ENCODE measurements around the gene LRRC37A3. TPM values are rescaled to one million over a fixed set of nuclear protein-coding genes. Genes with fewer than 3 reads are reported as not detected.
"Not testable (repeated sequence)": the region's sequence is repeated elsewhere in the genome, so short reads cannot be mapped to it uniquely, and the experiment has no call there.

Gene LRRC37A3
- total and polyA plus RNA-seq, 2 of the 13 experiments (the other 11 are each of a cell fraction or from before 2014, with no cell fraction given), result 0.62 to 1.1 TPM

DNA sequence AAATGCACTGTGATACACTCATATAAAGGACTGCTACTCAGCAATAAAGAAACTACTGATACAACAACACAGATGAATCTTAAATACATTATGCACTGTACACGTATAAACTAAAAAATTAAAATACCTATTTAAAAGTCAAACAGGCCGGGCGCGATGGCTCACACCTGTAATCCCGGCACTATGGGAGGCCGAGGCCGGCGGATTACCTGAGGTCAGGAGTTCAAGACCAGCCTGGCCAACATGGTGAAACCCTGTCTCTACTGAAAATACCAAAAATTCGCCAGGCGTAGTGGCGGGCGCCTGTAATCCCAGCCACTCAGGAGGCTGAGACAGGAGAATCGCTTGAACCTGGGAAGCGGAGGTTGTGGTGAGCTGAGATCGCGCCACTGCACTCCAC is 1.7 kb downstream of the LRRC37A3 start:
- intact Hi-C loops (cut with micrococcal nuclease; ENCODE audit: unreplicated experiment); H3K27ac ChIP-seq (ENCODE audit: extremely low read length, insufficient read depth, low read length); H3K9me3 ChIP-seq (ENCODE audit: low read length); DNase-seq (ENCODE audit: low spot score); H3K36me3 ChIP-seq (replicated peaks in 1 of 2; ENCODE audit: control insufficient read depth in 1 of 2, insufficient read depth in 2 of 2, low read length in 2 of 2); H3K79me2 ChIP-seq (ENCODE audit: insufficient read depth, low read length); H2AFZ ChIP-seq (ENCODE audit: low read length); FAIRE-seq; POLR2A ChIA-PET; CTCF ChIA-PET (ENCODE audit: low intra/inter-chr PET ratio, low total read pairs); BruUV-seq (replicated peaks); in situ Hi-C loops (cut with HindIII; ENCODE audit: extremely low pct_ligation_motif_present, low pct_unique_long_range_greater_than_20kb); ATAC-seq; H3K4me3 ChIP-seq (replicated peaks in 1 of 3; ENCODE audit: insufficient read depth in 1 of 3, low read depth in 2 of 3, low read length in 3 of 3); H3K27me3 ChIP-seq (ENCODE audit: control insufficient read depth in 1 of 2, insufficient read depth in 2 of 2, low read length in 2 of 2); H3K4me2 ChIP-seq (ENCODE audit: low read depth, low read length); H4K20me1 ChIP-seq (ENCODE audit: insufficient read depth, low read length); H3K9ac ChIP-seq (ENCODE audit: insufficient read depth, low read depth, low read length): not testable (repeated sequence)
- WGBS (ENCODE audit: low lambda C conversion rate), result 96% methylated on average over 16 of the region's 16 CpGs
- TF ChIP-seq, protein P1, sequence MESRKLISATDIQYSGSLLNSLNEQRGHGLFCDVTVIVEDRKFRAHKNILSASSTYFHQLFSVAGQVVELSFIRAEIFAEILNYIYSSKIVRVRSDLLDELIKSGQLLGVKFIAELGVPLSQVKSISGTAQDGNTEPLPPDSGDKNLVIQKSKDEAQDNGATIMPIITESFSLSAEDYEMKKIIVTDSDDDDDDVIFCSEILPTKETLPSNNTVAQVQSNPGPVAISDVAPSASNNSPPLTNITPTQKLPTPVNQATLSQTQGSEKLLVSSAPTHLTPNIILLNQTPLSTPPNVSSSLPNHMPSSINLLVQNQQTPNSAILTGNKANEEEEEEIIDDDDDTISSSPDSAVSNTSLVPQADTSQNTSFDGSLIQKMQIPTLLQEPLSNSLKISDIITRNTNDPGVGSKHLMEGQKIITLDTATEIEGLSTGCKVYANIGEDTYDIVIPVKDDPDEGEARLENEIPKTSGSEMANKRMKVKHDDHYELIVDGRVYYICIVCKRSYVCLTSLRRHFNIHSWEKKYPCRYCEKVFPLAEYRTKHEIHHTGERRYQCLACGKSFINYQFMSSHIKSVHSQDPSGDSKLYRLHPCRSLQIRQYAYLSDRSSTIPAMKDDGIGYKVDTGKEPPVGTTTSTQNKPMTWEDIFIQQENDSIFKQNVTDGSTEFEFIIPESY (CRISPR knock-in tag; IDR thresholded peaks at IDR 0.05), result peak; percentile 44; the same call in 1 of the 2 replicates
- peaks cover 14% of the 10 kb centered on the region for H3K4me1 ChIP-seq (ENCODE audit: insufficient read depth, low read length)

DNA sequence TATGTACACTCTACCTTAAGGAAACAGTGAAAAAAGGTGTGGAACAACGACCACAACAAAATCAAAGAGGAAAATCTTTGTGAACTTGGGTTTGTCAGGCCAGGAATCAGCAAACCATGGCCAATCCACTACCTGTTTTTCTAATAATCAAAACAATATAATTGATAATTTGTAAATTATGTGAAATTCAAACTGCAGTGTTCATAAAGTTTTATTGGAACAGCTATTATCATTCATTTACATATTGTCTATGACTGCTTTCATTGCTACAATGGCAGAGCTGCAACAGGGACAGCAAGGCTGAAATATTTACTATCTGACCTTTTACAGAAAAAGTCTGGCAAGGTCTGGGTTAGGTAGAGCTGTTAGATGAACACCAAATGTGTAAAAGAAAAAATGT is 4.0 kb downstream of the LRRC37A3 start:
- H3K27me3 ChIP-seq (ENCODE audit: control insufficient read depth in 1 of 2, insufficient read depth in 2 of 2, low read length in 2 of 2); POLR2A ChIA-PET; H3K9me3 ChIP-seq (ENCODE audit: low read length); H3K4me2 ChIP-seq (ENCODE audit: low read depth, low read length); H3K9ac ChIP-seq (ENCODE audit: insufficient read depth, low read depth, low read length); FAIRE-seq; H3K4me1 ChIP-seq (ENCODE audit: insufficient read depth, low read length); H4K20me1 ChIP-seq (ENCODE audit: insufficient read depth, low read length); H3K36me3 ChIP-seq (replicated peaks in 1 of 2; ENCODE audit: control insufficient read depth in 1 of 2, insufficient read depth in 2 of 2, low read length in 2 of 2); H3K27ac ChIP-seq (ENCODE audit: extremely low read length, insufficient read depth, low read length); DNase-seq (ENCODE audit: low spot score); CTCF ChIA-PET (ENCODE audit: low intra/inter-chr PET ratio, low total read pairs); H2AFZ ChIP-seq (ENCODE audit: low read length); ATAC-seq; H3K4me3 ChIP-seq (replicated peaks in 1 of 3; ENCODE audit: insufficient read depth in 1 of 3, low read depth in 2 of 3, low read length in 3 of 3); intact Hi-C loops (cut with micrococcal nuclease; ENCODE audit: unreplicated experiment); in situ Hi-C loops (cut with HindIII; ENCODE audit: extremely low pct_ligation_motif_present, low pct_unique_long_range_greater_than_20kb); BruUV-seq (replicated peaks); H3K79me2 ChIP-seq (ENCODE audit: insufficient read depth, low read length): not testable (repeated sequence)
- 87% methylated on average over 1 of the region's 1 CpG for WGBS (ENCODE audit: low lambda C conversion rate)

DNA sequence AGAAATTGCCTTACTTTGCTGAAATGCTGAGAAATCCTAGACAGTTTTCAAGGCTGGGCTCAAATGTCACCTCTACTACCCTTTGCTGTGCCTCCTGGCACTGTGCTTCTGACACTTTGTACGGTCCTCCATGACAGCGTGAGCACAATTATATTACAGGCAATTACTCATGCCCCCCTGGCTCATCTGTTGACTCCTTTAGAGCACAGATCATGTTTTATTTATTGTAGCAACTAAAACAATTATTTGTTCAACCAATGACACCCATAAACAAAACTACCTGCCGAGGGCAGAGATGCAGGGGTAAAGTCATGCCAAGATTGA is 9.1 kb downstream of the LRRC37A3 start:
- H3K9ac ChIP-seq (ENCODE audit: insufficient read depth, low read depth, low read length); H3K4me3 ChIP-seq (replicated peaks in 1 of 3; ENCODE audit: insufficient read depth in 1 of 3, low read depth in 2 of 3, low read length in 3 of 3); in situ Hi-C loops (cut with HindIII; ENCODE audit: extremely low pct_ligation_motif_present, low pct_unique_long_range_greater_than_20kb); ATAC-seq; H3K9me3 ChIP-seq (ENCODE audit: low read length); H3K4me1 ChIP-seq (ENCODE audit: insufficient read depth, low read length); H3K4me2 ChIP-seq (ENCODE audit: low read depth, low read length); H4K20me1 ChIP-seq (ENCODE audit: insufficient read depth, low read length); DNase-seq (ENCODE audit: low spot score); H3K36me3 ChIP-seq (replicated peaks in 1 of 2; ENCODE audit: control insufficient read depth in 1 of 2, insufficient read depth in 2 of 2, low read length in 2 of 2); intact Hi-C loops (cut with micrococcal nuclease; ENCODE audit: unreplicated experiment); CTCF ChIA-PET (ENCODE audit: low intra/inter-chr PET ratio, low total read pairs); FAIRE-seq; H2AFZ ChIP-seq (ENCODE audit: low read length); BruUV-seq (replicated peaks); H3K27me3 ChIP-seq (ENCODE audit: control insufficient read depth in 1 of 2, insufficient read depth in 2 of 2, low read length in 2 of 2); H3K27ac ChIP-seq (ENCODE audit: extremely low read length, insufficient read depth, low read length); H3K79me2 ChIP-seq (ENCODE audit: insufficient read depth, low read length); POLR2A ChIA-PET: not testable (repeated sequence)
- WGBS (ENCODE audit: low lambda C conversion rate), result 99% methylated on average over 3 of the region's 3 CpGs

DNA sequence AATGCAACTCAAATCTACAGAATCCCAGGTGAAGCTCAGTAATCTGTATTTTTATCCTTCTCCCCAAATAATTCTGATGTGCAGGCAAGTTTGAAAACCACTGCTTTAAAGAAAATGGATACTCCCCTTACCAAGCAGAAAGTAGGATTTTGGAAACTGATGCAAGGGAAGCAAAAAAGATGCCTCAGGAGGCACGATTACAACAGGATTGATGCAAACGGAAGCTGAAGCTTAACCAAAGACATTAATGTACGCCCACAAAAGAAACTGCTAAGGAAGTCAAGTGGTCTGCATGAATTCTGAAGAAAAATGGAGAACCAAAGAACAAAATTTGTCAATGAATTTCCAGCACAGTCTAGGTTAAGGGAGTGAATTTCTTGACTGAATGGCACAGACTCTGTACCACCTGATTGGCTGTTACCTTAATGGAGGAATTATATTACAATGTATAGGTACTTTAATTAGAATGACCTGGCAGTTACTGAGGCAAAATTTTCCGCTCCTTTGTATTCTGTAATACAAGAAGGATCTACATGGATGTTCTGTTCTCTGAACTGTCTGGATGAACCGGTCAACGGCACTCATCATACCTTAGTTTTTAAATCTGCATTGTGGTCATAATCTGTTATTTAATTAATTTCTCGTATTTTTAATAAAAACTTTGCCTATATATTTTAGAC is 9.6 kb downstream of the LRRC37A3 start:
- DNase-seq (ENCODE audit: low spot score); H3K4me1 ChIP-seq (ENCODE audit: insufficient read depth, low read length); in situ Hi-C loops (cut with HindIII; ENCODE audit: extremely low pct_ligation_motif_present, low pct_unique_long_range_greater_than_20kb); H3K9me3 ChIP-seq (ENCODE audit: low read length); H3K4me3 ChIP-seq (replicated peaks in 1 of 3; ENCODE audit: insufficient read depth in 1 of 3, low read depth in 2 of 3, low read length in 3 of 3); H3K27ac ChIP-seq (ENCODE audit: extremely low read length, insufficient read depth, low read length); H3K9ac ChIP-seq (ENCODE audit: insufficient read depth, low read depth, low read length); H4K20me1 ChIP-seq (ENCODE audit: insufficient read depth, low read length); H3K36me3 ChIP-seq (replicated peaks in 1 of 2; ENCODE audit: control insufficient read depth in 1 of 2, insufficient read depth in 2 of 2, low read length in 2 of 2); FAIRE-seq; BruUV-seq (replicated peaks); POLR2A ChIA-PET; H3K27me3 ChIP-seq (ENCODE audit: control insufficient read depth in 1 of 2, insufficient read depth in 2 of 2, low read length in 2 of 2); ATAC-seq; H3K4me2 ChIP-seq (ENCODE audit: low read depth, low read length); CTCF ChIA-PET (ENCODE audit: low intra/inter-chr PET ratio, low total read pairs); intact Hi-C loops (cut with micrococcal nuclease; ENCODE audit: unreplicated experiment); H3K79me2 ChIP-seq (ENCODE audit: insufficient read depth, low read length); H2AFZ ChIP-seq (ENCODE audit: low read length): not testable (repeated sequence)
- 95% methylated on average over 6 of the region's 7 CpGs for WGBS (ENCODE audit: low lambda C conversion rate)

Measured in HepG2 (cell line).